B cell (primary cell): Measurements from ENCODE around the gene COL4A6. TPM values are rescaled to one million over a fixed set of nuclear protein-coding genes. Genes with fewer than 3 reads are reported as not detected.

Experiments used
- ATAC-seq: fragments of 200-7000 bp; cut with Tn5 transposase; one replicate; pipeline ENCODE4 v1.10.0; 2021; ENCODE audit warnings: low read depth, mild to moderate bottlenecking, moderate number of reproducible peaks, moderate library complexity
- CTCF ChIA-PET: fragments of 350-600 bp; sonication (Branson Sonifier 250); formaldehyde crosslinking; loops from one replicate; lab custom pipeline; 2021; ENCODE audit warnings: antibody characterized with exemption, inconsistent platforms; lab: Charles Lee
- POLR2A ChIA-PET: fragments of 350-600 bp; sonication (Branson Sonifier 250); formaldehyde crosslinking; loops from one replicate; lab custom pipeline; 2021; ENCODE audit warnings: antibody characterized with exemption; lab: Charles Lee
- DNase-seq: peaks from one replicate; pipeline ENCODE4 v3.0.0; 2013
- H2AFZ ChIP-seq: 2 replicates; pipeline ENCODE4 v1.6.1; 2012; ENCODE audit warnings: mild to moderate bottlenecking, low read depth, low read length; ENCODE audit not compliant: insufficient read depth, poor library complexity, severe bottlenecking
- H3K27ac ChIP-seq, 2 donors: 1 replicate in 1 of 2; 2 replicates in 1 of 2; pipeline ENCODE4 v1.5.1; 2012 to 2013; ENCODE audit warnings: low read length in 2 of 2, mild to moderate bottlenecking in 2 of 2, moderate library complexity in 1 of 2
- H3K27me3 ChIP-seq, 4 experiments: fragments of 200-600 bp in 1 of 4; sonication (generic) in 1 of 4; replicated peaks in 1 of 4; 1 replicate in 2 of 4; 2 replicates in 2 of 4; pipeline versions ENCODE4 v1.6.1 to v1.7.0; 2013 to 2016; ENCODE audit warnings: low read length in 3 of 4, mild to moderate bottlenecking in 2 of 4, mixed read lengths in 1 of 4, moderate library complexity in 1 of 4; ENCODE audit not compliant: insufficient read depth in 4 of 4, control insufficient read depth in 3 of 4; ENCODE audit errors: control extremely low read depth in 1 of 4
- H3K36me3 ChIP-seq, 2 experiments: replicated peaks in 1 of 2; 1 replicate in 1 of 2; 2 replicates in 1 of 2; pipeline versions ENCODE4 v1.6.1 to v1.7.1; 2013; ENCODE audit warnings: low read length in 1 of 2; ENCODE audit not compliant: insufficient read depth in 2 of 2, control insufficient read depth in 1 of 2; ENCODE audit errors: control extremely low read depth in 1 of 2, extremely low read depth in 1 of 2
- H3K4me1 ChIP-seq, 2 donors: fragments of 200-600 bp in 1 of 2; sonication (generic) in 1 of 2; 1 replicate in 1 of 2; 2 replicates in 1 of 2; pipeline versions ENCODE4 v1.5.1 to v1.6.1; 2013 to 2017; ENCODE audit warnings: low read length in 2 of 2; ENCODE audit not compliant: control insufficient read depth in 2 of 2, insufficient read depth in 2 of 2
- H3K4me2 ChIP-seq: replicated peaks from 2 replicates; pipeline ENCODE3; 2012; ENCODE audit warnings: mild to moderate bottlenecking, low read depth, low read length; ENCODE audit not compliant: poor library complexity, severe bottlenecking
- H3K4me3 ChIP-seq, 5 experiments: fragments of 200-600 bp in 1 of 5; sonication (generic) in 1 of 5; 1 replicate in 3 of 5; 2 replicates in 2 of 5; pipeline versions ENCODE4 v1.5.1 to v1.7.0; 2011 to 2016; ENCODE audit warnings: low read length in 4 of 5, mild to moderate bottlenecking in 4 of 5, low read depth in 2 of 5, control low read depth in 1 of 5, moderate library complexity in 1 of 5; ENCODE audit not compliant: insufficient read depth in 1 of 5; ENCODE audit errors: control extremely low read depth in 1 of 5, extremely low read depth in 1 of 5
- H3K79me2 ChIP-seq: fragments of 200-600 bp; sonication (generic); one replicate; pipeline ENCODE4 v1.6.0; 2016; ENCODE audit warnings: low read length; ENCODE audit not compliant: control insufficient read depth, insufficient read depth
- H3K9ac ChIP-seq: fragments of 200-600 bp; sonication (generic); 2 replicates; pipeline ENCODE4 v1.6.1; 2017; ENCODE audit warnings: mild to moderate bottlenecking, low read length, moderate library complexity
- H3K9me3 ChIP-seq, 3 donors: one replicate each; pipeline versions ENCODE4 v1.6.1 to v1.7.1; 2013; ENCODE audit warnings: low read length in 2 of 3; ENCODE audit not compliant: control insufficient read depth in 2 of 3, insufficient read depth in 1 of 3; ENCODE audit errors: control extremely low read depth in 1 of 3
- H4K20me1 ChIP-seq: 2 replicates; pipeline ENCODE4 v1.6.0; 2012; ENCODE audit warnings: mild to moderate bottlenecking, low read length; ENCODE audit not compliant: insufficient read depth, control insufficient read depth, poor library complexity, severe bottlenecking
- H3K27ac Mint-ChIP-seq: one replicate; pipeline ENCODE4 v1.8.0; 2021; ENCODE audit warnings: mixed read lengths
- H3K27me3 Mint-ChIP-seq: one replicate; pipeline ENCODE4 v1.8.0; 2021; ENCODE audit warnings: mixed read lengths
- H3K4me1 Mint-ChIP-seq: one replicate; pipeline ENCODE4 v1.8.0; 2021; ENCODE audit warnings: mixed read lengths
- H3K4me3 Mint-ChIP-seq: one replicate; pipeline ENCODE4 v1.8.0; 2021; ENCODE audit warnings: mixed read lengths
- H3K9me3 Mint-ChIP-seq: one replicate; pipeline ENCODE4 v1.8.0; 2022; ENCODE audit warnings: mixed read lengths; ENCODE audit not compliant: insufficient read depth
- EZH2 ChIP-seq: IDR thresholded peaks from 2 replicates; pipeline ENCODE4 v1.6.1; 2012; ENCODE audit warnings: borderline replicate concordance, low read depth, mild to moderate bottlenecking, moderate library complexity, low read length; ENCODE audit not compliant: insufficient read depth, poor library complexity, severe bottlenecking
- WGBS: methylation state at CpG from one replicate; pipeline ENCODE4 v1.1.5; 2013; ENCODE audit warnings: missing lambda C conversion rate; ENCODE audit not compliant: insufficient coverage; 5-methylcytosine and 5-hydroxymethylcytosine counted together
- intact Hi-C: fragments of 100-400 bp; cut with micrococcal nuclease; formaldehyde crosslinking; loops from one replicate; pipeline ENCODE4 v1.10.0; 2022
- polyA plus RNA-seq: library from polyadenylated mRNA; depleted of rRNA; stranded (reverse); fragments of >200 nt; gene quantifications from 2 replicates; pipeline ENCODE4 v1.2.3, GENCODE V29; 2012
- total RNA-seq, 2 donors: library from RNA; stranded (reverse); fragments of 120-200 nt in 1 of 2; gene quantifications; 1 replicate in 1 of 2; 2 replicates in 1 of 2; pipeline versions ENCODE4 v1.2.3 to v1.2.4, GENCODE V29; 2013 to 2022
- TF ChIP-seq, protein P1 (sequence below): fragments of 200-600 bp; IDR thresholded peaks from one replicate; pipeline ENCODE4 v1.8.0; 2022; ENCODE audit warnings: antibody characterized with exemption, mild to moderate bottlenecking

The COL4A6 gene
- total and polyA plus RNA-seq, 2 donors (not counting 1 experiment from before 2014, with no cell fraction given): not detected

DNA sequence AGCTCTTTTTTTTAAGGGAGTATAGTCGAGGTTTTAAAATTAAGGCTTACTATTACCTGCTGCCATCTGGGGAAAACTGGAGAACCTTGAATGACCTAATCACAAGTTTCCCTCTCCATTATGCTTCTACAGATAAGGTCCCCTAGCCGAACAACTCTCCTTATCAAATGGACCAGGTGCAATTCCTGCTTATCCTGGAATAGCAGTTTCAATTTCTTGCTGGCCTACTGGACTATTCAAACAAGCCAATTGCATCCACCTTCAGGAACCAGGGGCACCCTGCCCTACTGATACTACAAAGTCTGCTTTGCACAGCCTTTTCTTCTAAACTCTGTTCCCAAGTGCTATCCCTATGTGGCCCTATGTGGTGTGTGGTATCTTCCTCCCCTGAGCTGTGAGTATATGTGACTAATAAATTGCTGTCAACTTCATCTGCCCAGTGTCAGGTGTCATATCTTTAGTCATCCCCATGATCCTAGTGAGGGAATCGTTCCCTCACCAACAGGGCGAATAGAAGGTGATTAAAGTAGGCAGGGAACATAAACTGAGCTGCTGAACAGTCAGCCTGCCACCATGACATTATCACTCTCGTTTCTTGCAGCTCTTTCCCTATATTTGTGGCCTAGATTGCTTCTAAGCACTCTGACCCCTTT is 218.1 kb downstream of the COL4A6 start:
- Histone ChIP-seq H3K9ac (no peak overlapping the region), H3K36me3 (no peaks in the 10 kb centered on the region), H3K4me2 (no peak overlapping the region), H3K4me3 (no peak overlapping the region), H4K20me1 (no peaks in the 10 kb centered on the region), H3K9me3 (no peaks in the 10 kb centered on the region), H2AFZ (no peak overlapping the region), H3K79me2 (no peaks in the 10 kb centered on the region), H3K27me3 (no peaks in the 10 kb centered on the region), H3K4me1 (no peaks in the 10 kb centered on the region), H3K27ac (no peak overlapping the region)
- H3K4me1 Mint-ChIP-seq: peaks cover 3% of the 10 kb centered on the region
- ATAC-seq: no peak
- CTCF ChIA-PET: no interaction called here
- no peak overlapping the region for H3K4me3 Mint-ChIP-seq
- WGBS: 75% methylated on average over 2 of the region's 5 CpGs
- H3K9me3 Mint-ChIP-seq: no peaks in the 10 kb centered on the region
- no peak for DNase-seq
- POLR2A ChIA-PET: no interaction called here
- no peak for TF ChIP-seq EZH2
- TF ChIP-seq, protein P1, sequence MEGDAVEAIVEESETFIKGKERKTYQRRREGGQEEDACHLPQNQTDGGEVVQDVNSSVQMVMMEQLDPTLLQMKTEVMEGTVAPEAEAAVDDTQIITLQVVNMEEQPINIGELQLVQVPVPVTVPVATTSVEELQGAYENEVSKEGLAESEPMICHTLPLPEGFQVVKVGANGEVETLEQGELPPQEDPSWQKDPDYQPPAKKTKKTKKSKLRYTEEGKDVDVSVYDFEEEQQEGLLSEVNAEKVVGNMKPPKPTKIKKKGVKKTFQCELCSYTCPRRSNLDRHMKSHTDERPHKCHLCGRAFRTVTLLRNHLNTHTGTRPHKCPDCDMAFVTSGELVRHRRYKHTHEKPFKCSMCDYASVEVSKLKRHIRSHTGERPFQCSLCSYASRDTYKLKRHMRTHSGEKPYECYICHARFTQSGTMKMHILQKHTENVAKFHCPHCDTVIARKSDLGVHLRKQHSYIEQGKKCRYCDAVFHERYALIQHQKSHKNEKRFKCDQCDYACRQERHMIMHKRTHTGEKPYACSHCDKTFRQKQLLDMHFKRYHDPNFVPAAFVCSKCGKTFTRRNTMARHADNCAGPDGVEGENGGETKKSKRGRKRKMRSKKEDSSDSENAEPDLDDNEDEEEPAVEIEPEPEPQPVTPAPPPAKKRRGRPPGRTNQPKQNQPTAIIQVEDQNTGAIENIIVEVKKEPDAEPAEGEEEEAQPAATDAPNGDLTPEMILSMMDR: no peak
- intact Hi-C loops: no loop called here
- no peaks in the 10 kb centered on the region for H3K27me3 Mint-ChIP-seq
- no peak overlapping the region for H3K27ac Mint-ChIP-seq

DNA sequence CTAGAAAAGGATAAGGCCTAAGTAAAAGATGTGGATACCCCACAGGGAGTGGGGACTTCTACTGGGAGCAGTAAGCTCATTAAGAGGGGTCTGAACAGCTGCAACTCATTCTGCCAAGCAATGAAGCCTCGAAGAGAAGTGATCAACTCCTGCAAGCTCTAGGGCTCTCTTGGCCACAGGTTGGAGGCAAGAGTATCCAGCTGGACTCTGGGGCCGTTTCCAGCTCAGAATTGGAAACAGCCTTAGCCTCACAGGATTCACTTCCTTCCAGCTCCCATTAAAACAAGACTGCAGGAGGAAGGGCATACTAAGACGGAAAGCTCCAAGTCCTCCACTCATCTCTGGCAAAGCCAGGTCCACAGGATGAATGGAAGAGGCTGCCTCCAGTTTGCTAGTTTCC is 220.3 kb downstream of the COL4A6 start:
- no peak for DNase-seq
- CTCF ChIA-PET: no interaction called here
- no peaks in the 10 kb centered on the region for H3K27me3 Mint-ChIP-seq
- no peak for ATAC-seq
- no peak overlapping the region for H3K27ac Mint-ChIP-seq
- no peaks in the 10 kb centered on the region for H4K20me1 ChIP-seq
- no peak overlapping the region for H3K4me3 ChIP-seq
- intact Hi-C loops: no loop called here
- H3K9me3 ChIP-seq: no peaks in the 10 kb centered on the region
- H3K79me2 ChIP-seq: no peaks in the 10 kb centered on the region
- POLR2A ChIA-PET: no interaction called here
- 50% methylated on average over 1 of the region's 3 CpGs for WGBS
- TF ChIP-seq EZH2: no peak
- TF ChIP-seq, protein P1: no peak
- H2AFZ ChIP-seq: no peak overlapping the region
- no peak overlapping the region for H3K9ac ChIP-seq
- H3K27ac ChIP-seq: no peak overlapping the region
- no peaks in the 10 kb centered on the region for H3K9me3 Mint-ChIP-seq
- H3K4me1 Mint-ChIP-seq: no peaks in the 10 kb centered on the region
- H3K27me3 ChIP-seq: no peaks in the 10 kb centered on the region
- no peaks in the 10 kb centered on the region for H3K36me3 ChIP-seq
- no peaks in the 10 kb centered on the region for H3K4me1 ChIP-seq
- no peak overlapping the region for H3K4me3 Mint-ChIP-seq
- no peak overlapping the region for H3K4me2 ChIP-seq
